Panc1 (cell line): Measurements from ENCODE around the gene OR2A1.
"Not testable (repeated sequence)": the region's sequence is repeated elsewhere in the genome, so short reads cannot be mapped to it uniquely, and the experiment has no call there.

Experiments used
- CTCF ChIP-seq: fragments of 450-650 bp; IDR thresholded peaks from 2 replicates; pipeline ENCODE4 v1.5.1; 2017; ENCODE audit warnings: mild to moderate bottlenecking
- POLR2AphosphoS5 ChIP-seq: IDR thresholded peaks from 2 replicates; pipeline ENCODE4 v1.6.1; 2012; ENCODE audit warnings: mild to moderate bottlenecking, low read depth, low read length, moderate library complexity
- REST ChIP-seq, 2 experiments: IDR thresholded peaks; 2 replicates each; pipeline ENCODE4 v1.6.1; 2011 to 2012; ENCODE audit warnings: low read depth in 2 of 2, control low read depth in 1 of 2, low read length in 1 of 2, mild to moderate bottlenecking in 1 of 2, moderate library complexity in 1 of 2; ENCODE audit not compliant: insufficient read depth in 1 of 2
- SIN3A ChIP-seq: IDR thresholded peaks from 2 replicates; pipeline ENCODE4 v1.6.1; 2012; ENCODE audit warnings: low read depth, mild to moderate bottlenecking, low read length, moderate library complexity, borderline replicate concordance; ENCODE audit not compliant: insufficient read depth

- not testable (repeated sequence) for TF ChIP-seq CTCF; POLR2AphosphoS5; REST (IDR thresholded peaks at IDR 0.05; ENCODE audit: insufficient read depth in 1 of 2, low read depth in 2 of 2, low read length in 1 of 2); SIN3A
Observed at GRCh38 chr7:144264692-144265091, 47.5 kb upstream of the OR2A1 start, which contains the start of gene OR2A7.
